ENCODE results near the gene NGB. TPM values are rescaled to one million over a fixed set of nuclear protein-coding genes. Genes with fewer than 3 reads are reported as not detected.

NGB gene
- polyA plus RNA-seq, 3 donors, result not detected

DNA sequence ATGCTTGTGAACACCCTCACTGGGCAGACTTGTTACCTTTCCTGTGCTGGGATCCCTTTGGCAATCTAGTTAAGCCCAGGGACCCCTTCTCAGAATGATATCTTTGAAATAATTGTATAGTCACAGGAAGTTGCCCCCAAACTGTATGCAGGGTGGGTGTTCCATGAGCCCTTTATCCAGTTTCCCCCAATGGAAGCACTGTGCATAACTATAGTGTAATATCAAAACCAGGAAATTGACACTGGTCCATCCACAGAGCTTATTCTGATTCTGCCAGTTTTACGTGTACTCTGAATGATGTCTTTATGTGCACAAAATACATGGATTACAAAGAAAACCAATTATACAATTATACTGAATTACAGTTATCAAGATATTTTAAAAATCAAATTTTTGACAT lies 24.2 kb downstream of the NGB start:
- Mint-ChIP-seq H3K4me1 (peaks cover 3% of the 10 kb centered on the region), H3K9me3 (no peaks in the 10 kb centered on the region), H3K27ac (no peak overlapping the region), H3K36me3 (peaks cover 0 to 3% of the 10 kb centered on the region in 2 donors), H3K27me3 (ENCODE audit: low read depth in 3 of 3) (peaks cover 0 to 4% (median 0%) of the 10 kb centered on the region in 3 donors), H3K4me3 (no peak overlapping the region)
- Histone ChIP-seq H3K27me3 (ENCODE audit: control insufficient read depth in 2 of 2, insufficient read depth in 2 of 2, low read length in 2 of 2) (no peaks in the 10 kb centered on the region), H2AFZ (ENCODE audit: insufficient read depth, low read depth, low read length, poor library complexity, severe bottlenecking) (no peak overlapping the region), H3K4me2 (replicated peaks; ENCODE audit: extremely low read depth, low read length, poor library complexity, severe bottlenecking) (no peak overlapping the region), H3K4me1 (ENCODE audit: control insufficient read depth in 1 of 2, insufficient read depth in 2 of 2, low read length in 2 of 2) (no peaks in the 10 kb centered on the region), H3K9ac (ENCODE audit: insufficient read depth, low read length, poor library complexity, severe bottlenecking) (no peak overlapping the region), H4K20me1 (ENCODE audit: insufficient read depth, low read length) (no peaks in the 10 kb centered on the region), H3K79me2 (ENCODE audit: insufficient read depth, low read length) (no peaks in the 10 kb centered on the region), H3K36me3 (replicated peaks in 1 of 2; ENCODE audit: control insufficient read depth in 1 of 2, insufficient read depth in 2 of 2, low read length in 2 of 2) (peaks cover 0 to 5% of the 10 kb centered on the region in 2 donors), H3K9me3 (replicated peaks in 1 of 2; ENCODE audit: control insufficient read depth in 1 of 2, insufficient read depth in 1 of 2, low read length in 2 of 2) (no peaks in the 10 kb centered on the region), H3K27ac (ENCODE audit: low read depth in 1 of 2, low read length in 2 of 2) (no peak overlapping the region), H3K4me3 (replicated peaks in 1 of 3; ENCODE audit: low read depth in 2 of 3, low read length in 3 of 3) (no peak overlapping the region)
- intact Hi-C loops (cut with micrococcal nuclease), result no loop called here
- WGBS (ENCODE audit: insufficient coverage), result no CpG with 5 or more reads among the region's 1 CpG
- no peak for DNase-seq
- TF ChIP-seq, protein P1, sequence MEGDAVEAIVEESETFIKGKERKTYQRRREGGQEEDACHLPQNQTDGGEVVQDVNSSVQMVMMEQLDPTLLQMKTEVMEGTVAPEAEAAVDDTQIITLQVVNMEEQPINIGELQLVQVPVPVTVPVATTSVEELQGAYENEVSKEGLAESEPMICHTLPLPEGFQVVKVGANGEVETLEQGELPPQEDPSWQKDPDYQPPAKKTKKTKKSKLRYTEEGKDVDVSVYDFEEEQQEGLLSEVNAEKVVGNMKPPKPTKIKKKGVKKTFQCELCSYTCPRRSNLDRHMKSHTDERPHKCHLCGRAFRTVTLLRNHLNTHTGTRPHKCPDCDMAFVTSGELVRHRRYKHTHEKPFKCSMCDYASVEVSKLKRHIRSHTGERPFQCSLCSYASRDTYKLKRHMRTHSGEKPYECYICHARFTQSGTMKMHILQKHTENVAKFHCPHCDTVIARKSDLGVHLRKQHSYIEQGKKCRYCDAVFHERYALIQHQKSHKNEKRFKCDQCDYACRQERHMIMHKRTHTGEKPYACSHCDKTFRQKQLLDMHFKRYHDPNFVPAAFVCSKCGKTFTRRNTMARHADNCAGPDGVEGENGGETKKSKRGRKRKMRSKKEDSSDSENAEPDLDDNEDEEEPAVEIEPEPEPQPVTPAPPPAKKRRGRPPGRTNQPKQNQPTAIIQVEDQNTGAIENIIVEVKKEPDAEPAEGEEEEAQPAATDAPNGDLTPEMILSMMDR (IDR thresholded peaks at IDR 0.05), result no peak

DNA sequence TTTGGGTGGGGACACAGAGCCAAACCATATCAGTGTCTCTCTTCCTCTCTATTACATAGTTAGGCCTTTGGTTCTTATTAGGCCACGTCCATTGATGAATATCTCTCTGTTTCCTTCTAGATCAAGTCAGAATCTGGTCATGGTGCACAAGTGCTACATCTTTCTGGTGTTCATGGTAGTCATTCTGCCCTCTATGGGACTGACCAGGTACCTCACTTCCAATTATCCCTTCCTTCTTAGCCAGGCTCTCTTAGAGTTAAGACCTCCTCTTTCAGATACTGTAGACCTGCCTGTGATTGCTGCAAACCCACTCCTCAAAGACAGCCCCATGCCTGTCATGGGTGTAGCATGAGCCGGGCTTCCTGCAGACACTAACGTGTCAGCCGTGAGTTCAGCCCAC lies 25.2 kb downstream of the NGB start:
- DNase-seq, result no peak
- peaks cover 3% of the 10 kb centered on the region for H3K4me1 Mint-ChIP-seq
- Histone ChIP-seq H4K20me1 (ENCODE audit: insufficient read depth, low read length) (no peaks in the 10 kb centered on the region), H3K4me1 (ENCODE audit: control insufficient read depth in 1 of 2, insufficient read depth in 2 of 2, low read length in 2 of 2) (no peaks in the 10 kb centered on the region), H3K4me2 (replicated peaks; ENCODE audit: extremely low read depth, low read length, poor library complexity, severe bottlenecking) (no peak overlapping the region), H3K79me2 (ENCODE audit: insufficient read depth, low read length) (no peaks in the 10 kb centered on the region), H3K27me3 (ENCODE audit: control insufficient read depth in 2 of 2, insufficient read depth in 2 of 2, low read length in 2 of 2) (no peaks in the 10 kb centered on the region), H3K4me3 (replicated peaks in 1 of 3; ENCODE audit: low read depth in 2 of 3, low read length in 3 of 3) (no peak overlapping the region), H3K9me3 (replicated peaks in 1 of 2; ENCODE audit: control insufficient read depth in 1 of 2, insufficient read depth in 1 of 2, low read length in 2 of 2) (no peaks in the 10 kb centered on the region), H3K36me3 (replicated peaks in 1 of 2; ENCODE audit: control insufficient read depth in 1 of 2, insufficient read depth in 2 of 2, low read length in 2 of 2) (peaks cover 0 to 5% of the 10 kb centered on the region in 2 donors), H3K27ac (ENCODE audit: low read depth in 1 of 2, low read length in 2 of 2) (no peak overlapping the region), H3K9ac (ENCODE audit: insufficient read depth, low read length, poor library complexity, severe bottlenecking) (no peak overlapping the region), H2AFZ (ENCODE audit: insufficient read depth, low read depth, low read length, poor library complexity, severe bottlenecking) (no peak overlapping the region)
- TF ChIP-seq, protein P1 (IDR thresholded peaks at IDR 0.05), result no peak
- peaks cover 0 to 1% (median 0%) of the 10 kb centered on the region in 3 donors for H3K27me3 Mint-ChIP-seq (ENCODE audit: low read depth in 3 of 3)
- H3K36me3 Mint-ChIP-seq, result peaks cover 0 to 3% of the 10 kb centered on the region in 2 donors
- 93% methylated on average over 3 of the region's 4 CpGs for WGBS (ENCODE audit: insufficient coverage)
- no peak overlapping the region for H3K4me3 Mint-ChIP-seq
- no peaks in the 10 kb centered on the region for H3K9me3 Mint-ChIP-seq
- H3K27ac Mint-ChIP-seq, result no peak overlapping the region
- intact Hi-C loops (cut with micrococcal nuclease), result no loop called here
